ENCODE measurements around the gene SLC6A7.

SLC6A7 gene

DNA sequence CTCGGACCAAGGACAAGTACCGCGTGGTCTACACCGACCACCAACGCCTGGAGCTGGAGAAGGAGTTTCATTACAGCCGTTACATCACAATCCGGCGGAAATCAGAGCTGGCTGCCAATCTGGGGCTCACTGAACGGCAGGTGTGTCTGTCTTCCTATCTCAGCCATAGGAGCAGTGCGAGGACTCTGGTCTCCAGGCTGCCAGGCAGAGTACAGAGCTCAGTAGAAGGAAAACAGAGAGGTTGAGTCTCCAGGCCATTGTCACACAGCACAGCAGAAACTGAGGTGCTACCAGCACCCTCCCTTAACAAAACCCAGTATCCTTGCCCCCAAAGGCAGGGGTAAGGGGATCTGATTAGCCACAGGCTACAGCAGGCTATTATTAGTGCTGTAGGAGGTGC is 7.1 kb upstream of the SLC6A7 start:
- Histone ChIP-seq H3K9me3 (ENCODE audit: control insufficient read depth, insufficient read depth, low read length) (no peaks in the 10 kb centered on the region), H3F3A (ENCODE audit: control insufficient read depth, insufficient read depth) (no peaks in the 10 kb centered on the region), H3K36me3 (ENCODE audit: control insufficient read depth, low read length) (no peaks in the 10 kb centered on the region), H3K79me2 (ENCODE audit: control insufficient read depth, low read length) (no peaks in the 10 kb centered on the region), H3K4me2 (ENCODE audit: low read length) (no peak overlapping the region), H3K27me3 (ENCODE audit: control insufficient read depth, low read length) (no peaks in the 10 kb centered on the region), H3K4me1 (ENCODE audit: control insufficient read depth, low read length) (no peaks in the 10 kb centered on the region), H3K9me2 (replicated peaks; ENCODE audit: control insufficient read depth, low read length) (no peaks in the 10 kb centered on the region), H3K4me3 (ENCODE audit: low read length) (no peak overlapping the region), H4K20me1 (ENCODE audit: control insufficient read depth, insufficient read depth, low read depth, low read length) (no peaks in the 10 kb centered on the region), H3K27ac (ENCODE audit: low read depth, low read length) (no peak overlapping the region)
- TF ChIP-seq EZH2phosphoT487 (IDR thresholded peaks at IDR 0.05; ENCODE audit: borderline replicate concordance, low read length) (no peak), CTCF (IDR thresholded peaks at IDR 0.05; ENCODE audit: low read depth, low read length, poor library complexity, severe bottlenecking) (no peak)

- no peaks in the 10 kb centered on the region for H3K79me2 ChIP-seq (ENCODE audit: control insufficient read depth, low read length)
- no peaks in the 10 kb centered on the region for H3K9me3 ChIP-seq (ENCODE audit: control insufficient read depth, insufficient read depth, low read length)
- H3K4me1 ChIP-seq (ENCODE audit: control insufficient read depth, low read length): no peaks in the 10 kb centered on the region
- no peaks in the 10 kb centered on the region for H3K27me3 ChIP-seq (ENCODE audit: control insufficient read depth, low read length)
- H3K36me3 ChIP-seq (ENCODE audit: control insufficient read depth, low read length): no peaks in the 10 kb centered on the region
- no peak overlapping the region for H3K4me2 ChIP-seq (ENCODE audit: low read length)
- no peak overlapping the region for H3K27ac ChIP-seq (ENCODE audit: low read depth, low read length)
- TF ChIP-seq EZH2phosphoT487 (IDR thresholded peaks at IDR 0.05; ENCODE audit: borderline replicate concordance, low read length) (no peak), CTCF (IDR thresholded peaks at IDR 0.05; ENCODE audit: low read depth, low read length, poor library complexity, severe bottlenecking) (no peak)
- no peak overlapping the region for H3K4me3 ChIP-seq (ENCODE audit: low read length)
- no peaks in the 10 kb centered on the region for H4K20me1 ChIP-seq (ENCODE audit: control insufficient read depth, insufficient read depth, low read depth, low read length)
- H3K9me2 ChIP-seq (replicated peaks; ENCODE audit: control insufficient read depth, low read length): no peaks in the 10 kb centered on the region
- H3F3A ChIP-seq (ENCODE audit: control insufficient read depth, insufficient read depth): no peaks in the 10 kb centered on the region
These were observed 6.4 kb upstream of the SLC6A7 start for GRCh38 chr5:150183436-150183835.

DNA sequence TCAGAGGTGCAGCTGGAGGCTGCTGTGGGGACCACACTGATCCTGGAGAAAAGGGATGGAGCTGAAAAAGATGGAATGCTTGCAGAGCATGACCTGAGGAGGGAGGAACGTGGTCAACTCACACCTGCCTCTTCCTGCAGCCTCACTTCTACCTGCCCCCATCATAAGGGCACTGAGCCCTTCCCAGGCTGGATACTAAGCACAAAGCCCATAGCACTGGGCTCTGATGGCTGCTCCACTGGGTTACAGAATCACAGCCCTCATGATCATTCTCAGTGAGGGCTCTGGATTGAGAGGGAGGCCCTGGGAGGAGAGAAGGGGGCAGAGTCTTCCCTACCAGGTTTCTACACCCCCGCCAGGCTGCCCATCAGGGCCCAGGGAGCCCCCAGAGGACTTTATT is 5.9 kb upstream of the SLC6A7 start:
- no peak overlapping the region for H3K4me2 ChIP-seq (ENCODE audit: low read length)
- H3K27me3 ChIP-seq (ENCODE audit: control insufficient read depth, low read length): no peaks in the 10 kb centered on the region

More for the DNA sequence above, 5.9 kb upstream of the SLC6A7 start:
- Histone ChIP-seq H3K4me3 (ENCODE audit: low read length) (no peak overlapping the region), H3K27ac (ENCODE audit: low read depth, low read length) (no peak overlapping the region), H4K20me1 (ENCODE audit: control insufficient read depth, insufficient read depth, low read depth, low read length) (no peaks in the 10 kb centered on the region), H3K79me2 (ENCODE audit: control insufficient read depth, low read length) (no peaks in the 10 kb centered on the region), H3K36me3 (ENCODE audit: control insufficient read depth, low read length) (no peaks in the 10 kb centered on the region), H3F3A (ENCODE audit: control insufficient read depth, insufficient read depth) (no peaks in the 10 kb centered on the region), H3K9me2 (replicated peaks; ENCODE audit: control insufficient read depth, low read length) (no peaks in the 10 kb centered on the region), H3K9me3 (ENCODE audit: control insufficient read depth, insufficient read depth, low read length) (no peaks in the 10 kb centered on the region), H3K4me1 (ENCODE audit: control insufficient read depth, low read length) (no peaks in the 10 kb centered on the region)
- TF ChIP-seq CTCF (IDR thresholded peaks at IDR 0.05; ENCODE audit: low read depth, low read length, poor library complexity, severe bottlenecking) (no peak), EZH2phosphoT487 (IDR thresholded peaks at IDR 0.05; ENCODE audit: borderline replicate concordance, low read length) (no peak)

All from DOHH2 (cell line).